ENCODE data around the gene NRG2.
A peak's percentile ranks its signal among the peaks of the same experiment; 100 is the strongest.

NRG2 gene

DNA sequence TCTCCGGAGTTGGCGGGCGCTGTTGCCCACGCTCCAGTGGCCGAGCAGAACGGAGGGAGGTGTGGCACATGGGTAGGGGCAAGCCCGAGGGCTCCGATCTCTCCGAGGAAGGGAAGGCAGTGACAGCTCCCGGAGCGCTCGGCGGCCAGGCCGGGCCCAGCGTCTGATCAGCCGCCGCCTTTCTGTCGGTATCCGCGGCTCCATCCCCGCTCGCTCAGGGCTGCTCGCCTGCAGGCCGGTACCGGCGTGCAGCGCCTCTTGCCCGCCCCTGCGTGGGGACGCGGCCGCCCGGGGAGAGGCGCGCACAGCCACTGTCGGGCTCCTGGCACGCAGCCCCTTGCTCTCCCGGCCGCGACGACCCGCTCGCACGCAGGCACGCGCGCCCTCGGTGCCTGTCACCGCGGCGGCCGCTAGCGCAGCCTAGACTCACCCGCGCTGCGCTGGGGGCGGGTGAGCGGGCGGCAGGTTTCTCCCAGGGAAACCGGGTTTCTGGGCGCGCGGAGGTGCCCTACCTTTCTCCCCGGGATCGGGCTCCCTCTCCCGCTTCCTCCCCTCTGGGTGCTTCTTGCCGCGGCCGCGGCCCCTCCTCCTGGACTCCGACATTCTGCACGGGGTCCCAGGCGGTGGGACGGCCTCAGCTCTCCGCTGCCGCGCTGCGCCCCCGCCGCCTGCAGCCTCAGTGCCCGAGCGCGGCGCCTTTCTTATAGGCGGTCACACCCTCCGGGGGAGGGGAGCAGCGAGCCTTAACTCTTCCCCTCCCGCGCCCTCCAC lies 139.1 kb downstream of the NRG2 start:
- Histone ChIP-seq H3K4me3 (ENCODE audit: low read length) (peak overlapping the region; percentile 64), H3K9me3 (ENCODE audit: insufficient read depth, low read depth, low read length) (no peaks in the 10 kb centered on the region), H3K27me3 (ENCODE audit: insufficient read depth, low read length) (peaks cover 89% of the 10 kb centered on the region), H3K4me1 (ENCODE audit: insufficient read depth, low read length) (peaks cover 14% of the 10 kb centered on the region), H3K27ac (ENCODE audit: low read depth, low read length) (no peak overlapping the region), H3K36me3 (ENCODE audit: insufficient read depth, low read length) (no peaks in the 10 kb centered on the region), H3K9ac (ENCODE audit: low read depth, low read length) (no peak overlapping the region)
- WGBS, result under 1% methylated on average over 89 of the region's 89 CpGs

DNA sequence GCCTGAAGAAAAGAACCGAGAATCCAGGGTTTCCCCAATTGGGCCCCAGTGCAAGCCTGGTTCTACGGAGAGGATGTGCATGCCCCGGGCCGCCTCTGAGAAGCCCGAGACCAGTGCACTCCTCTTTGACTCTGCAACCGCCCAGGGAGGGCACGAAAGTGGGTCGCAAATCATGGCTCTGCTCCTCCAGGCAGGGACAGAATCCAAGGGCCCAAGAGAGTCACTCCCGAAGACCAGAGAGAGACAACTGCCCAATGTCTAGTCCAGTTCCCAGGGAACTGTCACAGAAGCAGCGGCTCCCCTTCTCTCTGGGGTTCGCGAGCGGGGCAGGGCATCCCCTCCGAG lies 139.7 kb downstream of the NRG2 start:
- H3K27ac ChIP-seq (ENCODE audit: low read depth, low read length), result no peak overlapping the region
- H3K27me3 ChIP-seq (ENCODE audit: insufficient read depth, low read length), result peaks cover 94% of the 10 kb centered on the region
- H3K4me3 ChIP-seq (ENCODE audit: low read length), result peak overlapping the region; percentile 64

DNA sequence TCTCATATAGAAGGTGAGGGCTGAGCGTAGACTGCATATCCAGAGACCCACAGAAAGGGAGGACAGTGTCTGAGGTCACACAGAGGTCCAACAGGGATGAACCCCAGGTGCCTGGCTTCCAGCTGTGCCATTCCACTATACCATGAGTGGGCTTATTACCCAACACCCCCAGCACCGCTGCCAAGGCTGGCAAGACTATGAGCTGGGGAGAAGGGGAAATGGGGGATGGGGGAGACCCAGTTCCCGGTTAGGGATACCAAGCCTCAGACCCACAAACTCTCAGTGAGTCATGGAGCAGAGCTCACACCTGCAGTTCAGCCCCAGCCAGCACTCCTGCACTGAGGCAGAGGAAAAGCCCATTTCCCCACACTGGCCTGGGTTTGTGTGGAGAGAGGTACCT lies 141.1 kb downstream of the NRG2 start:
- Histone ChIP-seq H3K27me3 (ENCODE audit: insufficient read depth, low read length) (peaks cover 98% of the 10 kb centered on the region), H3K9me3 (ENCODE audit: insufficient read depth, low read depth, low read length) (no peaks in the 10 kb centered on the region), H3K27ac (ENCODE audit: low read depth, low read length) (no peak overlapping the region), H3K4me1 (ENCODE audit: insufficient read depth, low read length) (peaks cover 14% of the 10 kb centered on the region), H3K36me3 (ENCODE audit: insufficient read depth, low read length) (no peaks in the 10 kb centered on the region), H3K9ac (ENCODE audit: low read depth, low read length) (no peak overlapping the region), H3K4me3 (ENCODE audit: low read length) (no peak overlapping the region)
- 62% methylated on average over 1 of the region's 3 CpGs for WGBS

More for the DNA sequence above, 139.7 kb downstream of the NRG2 start:
- no peaks in the 10 kb centered on the region for H3K9me3 ChIP-seq (ENCODE audit: insufficient read depth, low read depth, low read length)
- no peak overlapping the region for H3K9ac ChIP-seq (ENCODE audit: low read depth, low read length)
- H3K4me1 ChIP-seq (ENCODE audit: insufficient read depth, low read length), result peaks cover 14% of the 10 kb centered on the region
- 3% methylated on average over 14 of the region's 14 CpGs for WGBS
- no peaks in the 10 kb centered on the region for H3K36me3 ChIP-seq (ENCODE audit: insufficient read depth, low read length)

DNA sequence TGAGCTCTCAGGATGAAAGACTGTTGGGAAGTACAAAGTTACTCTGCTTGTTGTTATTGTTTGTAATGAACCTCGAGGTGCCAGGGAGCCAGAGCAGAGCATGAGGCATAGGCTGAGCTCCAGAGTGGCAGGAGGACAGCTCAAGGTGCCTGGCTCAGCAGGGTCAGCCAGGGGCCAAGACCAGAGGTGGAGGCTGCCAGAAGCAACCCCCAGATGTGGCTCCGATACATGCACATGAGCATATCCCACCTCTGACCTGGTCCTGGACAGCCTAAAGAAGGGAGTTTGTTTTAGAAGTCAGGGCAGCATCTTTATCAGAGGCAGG lies 141.9 kb downstream of the NRG2 start:
- Histone ChIP-seq H3K27me3 (ENCODE audit: insufficient read depth, low read length) (peaks cover 96% of the 10 kb centered on the region), H3K27ac (ENCODE audit: low read depth, low read length) (no peak overlapping the region), H3K4me1 (ENCODE audit: insufficient read depth, low read length) (peaks cover 14% of the 10 kb centered on the region), H3K36me3 (ENCODE audit: insufficient read depth, low read length) (no peaks in the 10 kb centered on the region), H3K9ac (ENCODE audit: low read depth, low read length) (no peak overlapping the region), H3K9me3 (ENCODE audit: insufficient read depth, low read depth, low read length) (no peaks in the 10 kb centered on the region), H3K4me3 (ENCODE audit: low read length) (no peak overlapping the region)
- 93% methylated on average over 2 of the region's 2 CpGs for WGBS

DNA sequence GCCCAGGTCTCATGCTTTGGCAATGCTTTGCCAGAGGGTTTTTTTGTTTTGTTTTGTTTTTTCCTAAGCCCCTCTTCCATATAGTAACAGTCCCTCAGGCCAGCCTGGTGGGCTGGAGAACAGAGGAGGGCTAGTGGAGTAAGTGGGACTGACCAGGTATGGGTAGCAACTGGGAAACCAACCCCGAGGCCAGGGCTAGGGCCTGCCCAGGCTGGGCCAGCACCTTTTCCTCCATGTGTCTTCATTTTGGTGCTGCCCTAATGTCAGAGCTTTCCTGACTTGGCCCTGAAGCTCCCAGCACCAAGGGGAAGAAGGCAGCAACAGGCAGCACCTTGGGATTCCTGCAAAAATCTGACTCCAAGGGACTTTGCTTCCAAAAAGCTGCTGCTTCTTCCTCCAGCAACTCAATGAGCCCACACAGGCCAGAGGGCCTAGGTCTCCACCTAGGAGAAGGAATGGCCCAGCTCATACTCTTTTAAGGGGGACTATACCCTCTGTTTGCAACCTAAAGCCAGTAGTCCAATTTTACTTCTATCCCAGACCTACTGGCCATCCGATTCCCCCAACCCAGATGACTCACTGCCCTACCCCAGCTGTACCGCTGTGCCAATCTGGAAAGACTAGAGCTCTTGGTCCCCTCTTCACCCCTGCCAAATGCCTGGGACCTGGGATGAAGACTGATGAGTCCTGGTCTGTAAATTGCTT lies 142.4 kb downstream of the NRG2 start:
- H3K9ac ChIP-seq (ENCODE audit: low read depth, low read length), result no peak overlapping the region
- no peaks in the 10 kb centered on the region for H3K36me3 ChIP-seq (ENCODE audit: insufficient read depth, low read length)
- H3K9me3 ChIP-seq (ENCODE audit: insufficient read depth, low read depth, low read length), result no peaks in the 10 kb centered on the region
- no peak overlapping the region for H3K4me3 ChIP-seq (ENCODE audit: low read length)
- no peak overlapping the region for H3K27ac ChIP-seq (ENCODE audit: low read depth, low read length)
- peaks cover 14% of the 10 kb centered on the region for H3K4me1 ChIP-seq (ENCODE audit: insufficient read depth, low read length)
- H3K27me3 ChIP-seq (ENCODE audit: insufficient read depth, low read length), result peaks cover 92% of the 10 kb centered on the region
- 81% methylated on average over 3 of the region's 3 CpGs for WGBS

DNA sequence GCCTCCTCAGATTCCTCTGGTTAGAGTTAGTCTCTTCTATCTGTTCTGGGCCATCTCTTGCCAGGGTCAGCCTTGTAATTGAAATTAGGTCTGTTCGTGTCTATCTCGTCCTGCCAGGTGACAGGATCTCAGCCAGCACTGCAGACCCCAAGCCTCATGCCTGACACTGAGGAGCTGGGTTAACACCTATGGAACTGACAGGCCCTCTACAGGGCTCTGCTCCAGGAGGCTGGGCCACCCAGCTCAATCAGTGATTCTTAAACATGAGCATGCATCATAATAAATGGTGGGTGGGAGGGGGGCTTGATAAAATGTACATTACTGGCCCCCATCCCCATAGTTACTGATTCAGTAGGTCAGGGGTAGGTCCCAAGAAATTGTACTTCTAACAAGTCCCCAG lies 144.1 kb downstream of the NRG2 start:
- Histone ChIP-seq H3K27me3 (ENCODE audit: insufficient read depth, low read length) (peaks cover 77% of the 10 kb centered on the region), H3K4me1 (ENCODE audit: insufficient read depth, low read length) (peaks cover 9% of the 10 kb centered on the region), H3K36me3 (ENCODE audit: insufficient read depth, low read length) (no peaks in the 10 kb centered on the region), H3K27ac (ENCODE audit: low read depth, low read length) (no peak overlapping the region), H3K4me3 (ENCODE audit: low read length) (no peak overlapping the region), H3K9me3 (ENCODE audit: insufficient read depth, low read depth, low read length) (no peaks in the 10 kb centered on the region), H3K9ac (ENCODE audit: low read depth, low read length) (no peak overlapping the region)
- 87% methylated on average over 2 of the region's 2 CpGs for WGBS

DNA sequence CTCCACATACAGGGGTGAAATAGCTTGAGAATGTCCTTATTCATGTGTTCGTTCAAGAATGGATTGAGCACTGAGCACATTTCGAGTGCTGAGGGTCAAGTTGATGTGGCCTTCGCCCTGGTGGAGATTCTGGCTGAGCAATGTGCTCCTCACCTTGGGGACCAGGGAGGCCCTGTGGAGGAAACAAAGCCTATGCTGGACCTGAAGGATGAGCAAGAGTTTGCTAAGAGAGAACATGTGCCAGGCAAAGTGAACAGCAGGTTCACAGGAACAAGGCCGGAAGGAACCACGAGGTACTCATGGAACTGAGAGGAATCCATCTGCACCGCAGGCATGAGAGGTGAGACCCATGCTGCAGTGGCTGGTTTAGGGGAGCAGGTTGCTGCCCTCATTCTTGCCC lies 145.1 kb downstream of the NRG2 start:
- Histone ChIP-seq H3K27ac (ENCODE audit: low read depth, low read length) (no peak overlapping the region), H3K9ac (ENCODE audit: low read depth, low read length) (no peak overlapping the region), H3K4me1 (ENCODE audit: insufficient read depth, low read length) (peaks cover 2% of the 10 kb centered on the region; the same call in 1 of the 2 replicates), H3K27me3 (ENCODE audit: insufficient read depth, low read length) (peaks cover 67% of the 10 kb centered on the region), H3K4me3 (ENCODE audit: low read length) (no peak overlapping the region), H3K36me3 (ENCODE audit: insufficient read depth, low read length) (no peaks in the 10 kb centered on the region), H3K9me3 (ENCODE audit: insufficient read depth, low read depth, low read length) (no peaks in the 10 kb centered on the region)
- WGBS, result 93% methylated on average over 6 of the region's 6 CpGs

DNA sequence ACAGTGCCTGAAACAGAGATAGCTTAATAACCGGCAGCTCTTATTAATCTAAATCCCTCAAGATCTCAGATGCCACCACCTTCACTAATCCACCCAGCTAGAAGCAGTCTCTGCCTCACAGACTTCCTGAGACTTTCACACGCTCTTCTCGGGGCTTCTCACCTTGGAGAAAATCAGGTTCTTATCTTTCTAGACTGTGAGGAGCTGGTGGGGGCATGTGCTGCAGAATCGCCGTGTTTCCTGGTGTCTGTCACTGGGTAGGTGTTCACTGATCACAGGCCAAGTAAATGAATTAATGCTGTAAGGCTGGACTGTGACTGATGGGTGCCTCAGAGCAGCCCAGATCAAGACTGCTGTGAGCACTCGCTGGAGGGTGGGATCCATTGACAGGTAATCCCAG lies 145.8 kb downstream of the NRG2 start:
- Histone ChIP-seq H3K9ac (ENCODE audit: low read depth, low read length) (no peak overlapping the region), H3K9me3 (ENCODE audit: insufficient read depth, low read depth, low read length) (no peaks in the 10 kb centered on the region), H3K27me3 (ENCODE audit: insufficient read depth, low read length) (peaks cover 61% of the 10 kb centered on the region), H3K36me3 (ENCODE audit: insufficient read depth, low read length) (no peaks in the 10 kb centered on the region), H3K4me1 (ENCODE audit: insufficient read depth, low read length) (no peaks in the 10 kb centered on the region), H3K4me3 (ENCODE audit: low read length) (no peak overlapping the region), H3K27ac (ENCODE audit: low read depth, low read length) (no peak overlapping the region)
- WGBS, result 87% methylated on average over 6 of the region's 6 CpGs

DNA sequence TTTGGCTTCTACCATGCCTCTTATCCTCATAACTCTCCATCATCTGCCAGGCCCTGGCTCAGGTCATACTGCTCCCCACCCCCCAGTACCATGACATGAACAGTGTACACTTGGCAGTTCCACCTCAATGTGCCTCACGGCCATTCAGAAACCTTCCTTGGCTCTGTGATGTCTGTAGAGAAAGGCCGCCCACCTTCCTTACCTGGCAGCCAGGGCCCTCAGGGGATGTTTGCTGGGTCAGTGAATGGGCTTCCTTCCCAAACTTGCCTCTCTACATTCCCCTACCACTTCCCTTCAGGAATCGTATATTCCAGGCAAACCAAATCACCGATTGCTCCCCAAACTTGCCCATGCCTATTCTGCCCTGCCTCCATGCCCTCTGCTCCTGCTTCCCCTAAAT lies 146.4 kb downstream of the NRG2 start:
- Histone ChIP-seq H3K27ac (ENCODE audit: low read depth, low read length) (no peak overlapping the region), H3K36me3 (ENCODE audit: insufficient read depth, low read length) (no peaks in the 10 kb centered on the region), H3K27me3 (ENCODE audit: insufficient read depth, low read length) (peaks cover 55% of the 10 kb centered on the region), H3K4me1 (ENCODE audit: insufficient read depth, low read length) (no peaks in the 10 kb centered on the region), H3K9ac (ENCODE audit: low read depth, low read length) (no peak overlapping the region), H3K9me3 (ENCODE audit: insufficient read depth, low read depth, low read length) (no peaks in the 10 kb centered on the region), H3K4me3 (ENCODE audit: low read length) (no peak overlapping the region)
- WGBS, result 87% methylated on average over 4 of the region's 4 CpGs

DNA sequence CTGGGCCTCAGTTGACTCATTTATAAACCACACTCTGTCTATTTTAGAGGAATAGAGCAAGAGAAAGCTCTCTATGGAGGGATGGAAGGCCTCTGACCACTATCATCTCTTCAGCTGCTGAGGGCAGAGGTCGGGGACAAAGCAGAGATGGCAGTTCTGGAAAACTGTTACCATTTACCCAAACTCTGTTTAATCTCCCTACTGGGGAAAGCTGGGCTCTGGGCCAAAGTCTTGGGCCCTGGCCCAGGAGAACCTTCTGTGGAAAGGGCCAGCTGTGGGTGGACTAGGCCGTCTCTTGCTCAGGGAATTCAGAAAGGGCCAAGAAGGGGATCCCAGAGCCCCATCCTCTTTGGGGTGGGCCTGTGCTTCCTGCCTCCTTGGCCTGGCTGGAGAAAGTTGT lies 147.5 kb downstream of the NRG2 start:
- 91% methylated on average over 2 of the region's 2 CpGs for WGBS

DNA sequence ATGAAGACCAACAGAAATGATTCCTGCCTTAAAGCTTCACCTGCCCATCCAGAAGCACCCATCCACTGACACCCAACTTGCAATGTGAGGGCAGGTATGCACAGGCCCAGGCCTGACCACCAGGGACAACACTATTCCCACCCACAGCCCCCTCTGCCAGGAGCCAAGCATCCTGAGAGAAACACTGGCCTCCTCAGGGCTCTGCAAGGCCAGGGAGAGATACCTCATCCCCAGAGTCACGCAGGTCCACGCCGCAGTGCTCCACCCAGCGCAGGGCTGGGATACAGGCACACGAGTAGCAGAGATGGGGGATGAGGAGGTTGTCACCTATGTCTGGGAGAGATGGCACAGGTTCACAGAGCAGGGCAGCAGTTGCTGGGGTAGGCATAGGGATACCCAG lies 148.1 kb downstream of the NRG2 start:
- 93% methylated on average over 5 of the region's 5 CpGs for WGBS
- peaks cover 42% of the 10 kb centered on the region for H3K27me3 ChIP-seq (ENCODE audit: insufficient read depth, low read length)
- no peak overlapping the region for H3K9ac ChIP-seq (ENCODE audit: low read depth, low read length)

More for the DNA sequence above, 147.5 kb downstream of the NRG2 start:
- Histone ChIP-seq H3K27ac (ENCODE audit: low read depth, low read length) (no peak overlapping the region), H3K9ac (ENCODE audit: low read depth, low read length) (no peak overlapping the region), H3K36me3 (ENCODE audit: insufficient read depth, low read length) (no peaks in the 10 kb centered on the region), H3K4me3 (ENCODE audit: low read length) (no peak overlapping the region), H3K9me3 (ENCODE audit: insufficient read depth, low read depth, low read length) (no peaks in the 10 kb centered on the region), H3K4me1 (ENCODE audit: insufficient read depth, low read length) (no peaks in the 10 kb centered on the region), H3K27me3 (ENCODE audit: insufficient read depth, low read length) (peaks cover 48% of the 10 kb centered on the region)

More for the DNA sequence above, 148.1 kb downstream of the NRG2 start:
- Histone ChIP-seq H3K27ac (ENCODE audit: low read depth, low read length) (no peak overlapping the region), H3K4me3 (ENCODE audit: low read length) (no peak overlapping the region), H3K4me1 (ENCODE audit: insufficient read depth, low read length) (no peaks in the 10 kb centered on the region), H3K36me3 (ENCODE audit: insufficient read depth, low read length) (no peaks in the 10 kb centered on the region), H3K9me3 (ENCODE audit: insufficient read depth, low read depth, low read length) (no peaks in the 10 kb centered on the region)

All from HUES64 (cell line).